Non-pigmented ciliary epithelial cell (primary cell): Measurements from ENCODE around the gene KCNK7.

Experiments used
- DNase-seq: peaks from one replicate; pipeline ENCODE4 v3.0.0-alpha.2; 2010; ENCODE audit warnings: low read depth

Gene KCNK7

GRCh38 chr11:65625628-65626342, 30.2 kb upstream of the KCNK7 start:
- DNase-seq, result no peak

DNA sequence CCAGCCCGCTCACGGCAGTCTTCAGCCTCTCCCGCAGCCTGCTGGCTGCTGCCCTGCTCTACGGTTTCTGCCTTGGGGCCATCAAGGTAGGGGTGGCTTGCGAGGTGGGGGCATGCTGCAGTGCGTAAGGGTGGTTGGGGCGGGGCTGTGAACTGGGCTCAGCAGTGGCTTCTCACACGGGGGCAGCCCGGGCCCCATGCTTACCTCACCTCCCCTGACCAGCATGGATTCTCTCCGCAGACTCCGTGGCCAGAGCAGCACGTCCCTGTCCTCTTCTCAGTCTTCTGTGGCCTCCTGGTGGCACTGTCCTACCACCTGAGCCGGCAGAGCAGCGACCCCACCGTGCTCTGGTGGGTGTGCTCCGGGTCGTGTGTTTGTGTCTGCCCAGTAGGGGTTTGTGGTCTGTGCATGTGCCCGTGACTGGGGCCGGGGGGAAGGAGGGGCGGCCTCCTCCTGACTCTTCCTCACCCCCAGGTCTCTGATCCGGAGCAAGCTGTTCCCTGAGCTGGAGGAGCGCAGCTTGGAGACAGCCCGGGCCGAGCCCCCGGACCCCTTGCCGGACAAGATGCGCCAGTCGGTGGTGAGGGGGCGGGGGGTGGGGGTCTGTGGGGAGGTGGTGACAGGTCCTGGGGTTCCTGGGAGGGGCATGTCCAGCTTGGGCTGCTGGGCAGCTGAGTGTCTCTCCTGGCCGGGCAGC, 29.5 kb upstream of the KCNK7 start:
- DNase-seq, result no peak

DNA sequence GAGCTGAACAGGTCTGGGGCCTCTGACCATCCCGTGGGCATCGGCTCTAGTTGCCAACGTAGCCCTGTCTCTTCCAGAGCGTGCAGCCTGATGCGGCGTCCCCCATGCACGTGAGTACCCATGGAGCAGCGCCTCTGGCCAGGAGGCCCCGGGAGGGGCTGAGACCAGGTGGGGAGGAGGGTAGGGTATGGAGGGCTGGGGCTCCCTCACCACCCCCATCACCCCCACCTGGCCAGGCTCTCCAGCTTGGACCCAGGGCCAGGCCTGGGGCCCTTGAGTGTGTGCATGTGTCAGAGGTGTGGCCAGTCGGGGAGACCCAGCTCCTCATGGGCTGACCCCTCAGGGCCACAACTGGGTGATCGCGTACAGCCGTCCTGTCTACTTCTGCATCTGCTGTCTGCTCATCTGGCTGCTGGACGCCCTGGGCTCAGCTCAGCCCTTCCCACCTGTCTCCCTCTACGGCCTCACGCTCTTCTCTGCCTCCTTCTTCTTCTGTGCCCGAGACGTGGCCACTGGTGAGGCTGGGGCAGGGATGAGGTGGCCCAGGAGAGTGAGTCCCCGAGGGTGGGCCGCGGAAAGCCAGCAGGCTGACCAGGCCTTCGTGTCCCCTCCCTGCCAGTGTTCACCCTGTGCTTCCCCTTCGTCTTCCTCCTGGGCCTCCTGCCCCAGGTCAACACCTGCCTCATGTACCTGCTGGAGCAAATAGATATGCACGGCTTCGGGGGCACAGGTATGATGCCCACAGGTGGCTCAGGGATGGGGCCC, 28.4 kb upstream of the KCNK7 start:
- no peak for DNase-seq

DNA sequence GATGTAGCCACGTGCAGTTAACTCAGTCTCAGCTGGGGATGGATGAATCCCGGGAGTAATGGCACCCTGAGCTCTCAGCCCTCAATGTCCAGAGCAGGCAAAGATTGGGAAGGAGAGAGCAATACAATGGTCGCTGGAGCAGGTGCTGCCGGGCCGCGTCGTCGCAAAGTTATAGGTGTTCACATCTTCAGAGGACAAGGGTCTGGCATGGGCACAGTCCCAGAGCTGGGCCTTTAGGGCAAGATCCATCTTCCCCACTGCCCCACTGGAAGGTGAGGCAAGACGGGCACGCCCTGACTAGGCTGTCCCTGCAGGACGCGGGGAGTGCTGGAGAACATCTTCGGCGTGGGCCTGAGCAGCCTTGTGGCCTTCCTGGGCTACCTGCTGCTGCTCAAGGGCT, 27.6 kb upstream of the KCNK7 start:
- no peak for DNase-seq

DNA sequence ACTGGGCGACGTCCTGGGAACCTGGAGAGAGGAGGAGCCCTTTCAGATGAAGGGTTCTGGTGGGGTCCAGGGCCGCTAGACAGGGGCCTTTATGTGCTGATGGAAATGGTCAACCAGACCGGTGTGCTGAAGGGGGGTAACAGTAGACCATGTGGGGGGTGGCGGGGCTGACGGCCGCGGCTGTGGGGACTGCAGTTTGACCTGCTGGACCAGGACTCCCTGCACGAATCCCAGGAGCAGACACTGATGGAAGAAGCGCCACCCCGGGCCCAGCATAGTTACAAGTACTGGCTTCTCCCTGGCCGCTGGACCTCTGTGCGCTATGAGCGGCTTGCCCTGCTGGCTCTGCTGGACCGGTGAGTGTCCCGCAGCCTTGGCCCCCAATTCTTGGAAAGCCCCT, 26.4 kb upstream of the KCNK7 start:
- no peak for DNase-seq

DNA sequence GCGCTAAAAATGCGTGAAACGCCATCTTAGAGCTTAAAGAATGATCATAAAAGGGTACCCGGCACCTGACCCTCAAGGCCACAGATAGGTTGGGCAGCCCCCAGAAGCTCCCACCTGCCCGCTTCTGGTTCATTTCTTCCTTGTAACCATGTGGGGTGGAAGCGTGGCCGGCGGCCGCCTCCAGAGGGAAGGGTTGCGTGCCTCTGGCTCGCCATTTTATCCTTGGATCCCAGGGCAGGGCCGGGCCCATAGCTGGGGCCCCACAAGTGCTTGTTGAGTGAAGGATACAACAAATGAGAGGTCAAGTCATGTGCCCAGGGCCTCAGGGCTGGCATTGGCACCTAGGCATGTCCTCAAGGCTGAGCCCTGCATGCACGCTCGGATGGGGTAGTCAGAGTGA, 25.9 kb upstream of the KCNK7 start:
- no peak for DNase-seq

- no peak for DNase-seq
These were observed 25.1 kb upstream of the KCNK7 start for GRCh38 chr11:65620666-65621065.

DNA sequence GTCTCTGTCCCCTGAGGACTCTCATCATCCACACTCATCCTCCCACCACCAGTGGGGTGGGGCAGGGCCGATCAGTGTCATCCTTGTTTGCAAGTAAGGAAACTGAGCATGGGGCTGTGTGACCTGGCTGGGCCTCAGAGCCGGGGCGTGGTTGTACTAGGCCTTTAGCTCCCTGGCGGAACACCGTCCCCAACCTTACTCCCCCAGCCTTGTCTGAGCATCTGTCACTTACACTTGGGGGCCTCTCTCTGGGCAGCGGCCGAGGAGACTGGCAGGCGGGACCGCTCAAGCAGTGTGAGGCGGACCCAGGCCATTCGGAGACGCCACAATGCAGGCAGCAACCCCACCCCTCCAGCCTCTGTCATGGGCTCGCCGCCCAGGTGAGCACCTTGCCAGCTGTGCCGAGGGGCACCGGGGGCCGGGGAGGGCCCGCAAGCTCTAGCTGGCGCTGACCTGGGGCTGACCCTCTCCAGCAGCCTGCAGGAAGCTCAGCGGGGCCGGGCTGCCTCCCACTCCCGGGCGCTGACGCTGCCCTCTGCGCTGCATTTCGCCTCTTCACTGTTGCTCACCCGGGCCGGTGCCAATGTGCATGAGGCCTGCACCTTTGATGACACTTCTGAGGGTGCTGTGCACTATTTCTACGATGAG, 23.8 kb upstream of the KCNK7 start:
- DNase-seq, result no peak

- DNase-seq, result no peak
These were observed 23.2 kb upstream of the KCNK7 start for GRCh38 chr11:65618763-65619162.

GRCh38 chr11:65617990-65618751, 22.6 kb upstream of the KCNK7 start:
- no peak for DNase-seq

DNA sequence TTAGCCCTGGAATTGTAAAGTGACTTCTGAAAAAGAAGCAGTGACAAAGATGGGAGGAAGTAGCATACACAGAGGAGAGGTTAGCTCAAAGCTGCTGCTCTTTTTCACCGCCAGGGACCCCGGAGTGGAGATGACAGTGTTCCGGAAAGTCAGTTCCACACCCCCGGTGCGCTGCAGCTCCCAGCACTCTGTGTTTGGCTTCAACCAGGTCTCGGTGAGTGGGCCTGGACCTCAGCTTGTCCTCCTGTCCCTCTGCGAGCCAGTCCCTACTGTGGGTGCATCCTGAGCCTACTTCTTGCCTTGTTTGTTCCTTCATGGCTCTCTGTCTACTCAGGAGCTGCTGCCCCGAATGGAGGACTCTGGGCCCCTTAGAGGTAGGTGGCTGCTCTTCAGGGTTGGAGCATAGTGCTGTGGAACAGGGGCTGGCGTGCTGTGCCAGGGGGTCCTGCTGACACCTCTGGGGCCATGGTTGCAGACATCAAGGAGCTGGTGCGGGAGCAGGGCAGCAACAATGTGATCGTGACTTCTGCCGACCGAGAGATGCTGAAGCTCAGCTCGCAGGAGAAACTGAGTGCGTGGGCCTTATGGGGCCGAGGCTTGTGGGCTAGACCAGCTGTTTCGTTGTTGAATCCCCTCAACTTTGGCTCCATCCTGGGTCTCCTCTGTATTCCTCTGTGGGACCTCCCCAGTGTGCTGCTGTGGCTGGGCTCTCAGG, 21.7 kb upstream of the KCNK7 start:
- DNase-seq, result no peak

DNA sequence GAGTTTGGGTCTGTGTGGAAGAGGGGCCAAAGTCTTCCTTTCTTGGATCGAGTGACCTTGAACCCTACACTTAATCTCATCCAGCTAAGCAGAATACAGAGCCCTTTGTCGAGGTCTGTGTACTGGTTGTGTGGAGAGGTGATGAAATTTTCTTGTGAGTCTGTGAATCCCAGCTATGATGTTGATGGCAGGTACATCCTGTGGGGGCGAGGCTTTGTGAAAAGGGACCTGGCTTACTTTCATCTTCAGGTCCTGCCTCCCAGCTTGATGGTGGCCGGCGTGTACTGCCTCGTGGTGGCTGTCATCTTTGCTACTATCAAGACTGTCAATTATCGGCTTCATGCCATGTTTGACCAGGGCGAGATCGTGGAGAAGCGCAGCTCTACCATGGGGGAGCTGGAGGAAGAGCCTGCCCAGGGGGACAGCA, 21.0 kb upstream of the KCNK7 start:
- DNase-seq, result no peak

DNA sequence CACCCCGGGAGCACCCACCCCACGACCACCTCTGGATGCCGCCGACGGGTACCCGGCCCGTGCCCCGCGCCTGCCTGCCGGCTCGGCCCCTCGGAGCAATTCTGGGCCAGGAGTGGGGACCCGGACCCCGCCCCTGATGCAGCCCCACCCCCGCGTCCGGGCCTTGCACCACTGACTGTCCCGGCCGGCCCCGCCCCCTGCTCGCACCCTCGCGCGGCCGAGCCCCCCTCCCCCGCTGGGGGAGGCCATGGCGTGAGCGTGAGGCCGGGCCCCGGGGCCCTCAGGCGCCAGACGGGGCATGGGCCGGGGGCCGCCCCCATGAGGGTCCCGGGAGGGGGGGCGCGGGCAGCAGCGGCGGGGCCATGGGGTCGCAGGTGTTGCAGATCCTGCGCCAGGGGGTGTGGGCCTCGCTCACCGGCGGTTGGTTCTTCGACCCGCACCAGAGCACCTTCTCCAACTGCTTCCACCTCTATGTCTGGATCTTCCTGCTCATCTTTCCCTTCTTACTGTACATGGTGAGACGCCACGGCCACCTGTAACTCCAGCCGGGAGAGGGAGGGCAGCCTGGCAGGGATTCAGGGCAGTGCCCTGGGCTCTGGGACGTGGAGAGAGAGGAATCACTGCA, 20.5 kb upstream of the KCNK7 start:
- no peak for DNase-seq

- peak; percentile 100 for DNase-seq
These were observed 19.8 kb upstream of the KCNK7 start, which contains the start of gene PCNX3 for GRCh38 chr11:65615229-65615949. Gene PCNX3, plus strand, starts transcription at chr11:65615776. Its CDS starts 536 bp downstream, at chr11:65616312.

- no peak for DNase-seq
These were observed 17.7 kb upstream of the KCNK7 start for GRCh38 chr11:65613091-65613928.

DNA sequence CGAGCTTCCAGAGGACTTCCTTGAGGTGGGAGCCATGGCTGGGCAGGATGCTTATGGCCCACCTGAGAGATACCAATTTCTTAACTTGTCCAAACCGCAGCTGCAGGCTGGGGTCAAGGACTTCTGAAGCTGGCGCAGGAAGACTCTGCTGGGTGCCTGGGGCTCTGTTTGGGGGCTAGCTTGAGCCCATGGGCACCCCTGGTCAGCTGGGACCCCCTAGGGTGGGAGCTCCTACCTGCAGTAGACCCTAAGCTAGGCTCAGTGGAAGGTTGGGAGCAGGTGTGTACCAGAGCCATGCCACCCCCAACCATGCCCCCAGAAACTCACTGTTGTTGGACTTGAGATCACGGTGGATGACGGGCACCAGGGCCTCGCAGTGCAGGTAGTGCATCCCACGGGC, 17.1 kb upstream of the KCNK7 start:
- DNase-seq, result no peak

- no peak for DNase-seq
These were observed 16.4 kb upstream of the KCNK7 start for GRCh38 chr11:65611758-65612603.
